IMR-90 (cell line): ENCODE results near the gene SUGCT.

Source experiments
- FOS ChIP-seq: fragments of 150-350 bp; IDR thresholded peaks from 2 replicates; pipeline ENCODE4 v1.6.1; 2016; ENCODE audit warnings: low read depth, low read length
- MAFK ChIP-seq: IDR thresholded peaks from 2 replicates; pipeline ENCODE4 v1.6.1; 2012; ENCODE audit warnings: low read depth, low read length, improper control_type of control experiment
- POLR2A ChIP-seq: IDR thresholded peaks from 2 replicates; pipeline ENCODE4 v1.6.1; 2012; ENCODE audit warnings: mild to moderate bottlenecking, low read depth, low read length
- RFX5 ChIP-seq: IDR thresholded peaks from 2 replicates; pipeline ENCODE4 v1.8.0; 2012; ENCODE audit warnings: low read depth, mild to moderate bottlenecking, low read length, moderate library complexity
- TF ChIP-seq, protein P1 (sequence below): conservative IDR thresholded peaks from 2 replicates; pipeline ENCODE4 v1.5.1; 2012; ENCODE audit warnings: mild to moderate bottlenecking, low read depth, low read length, improper control_type of control experiment
- TF ChIP-seq, protein P2 (sequence below): fragments of 150-350 bp; IDR thresholded peaks from 2 replicates; pipeline ENCODE4 v1.6.1; 2016; ENCODE audit warnings: low read depth, mild to moderate bottlenecking, low read length, moderate library complexity, borderline replicate concordance
- TF ChIP-seq, protein P3 (sequence below): fragments of 150-350 bp; IDR thresholded peaks from 2 replicates; pipeline ENCODE4 v1.6.1; 2017; ENCODE audit warnings: mild to moderate bottlenecking, antibody characterized with exemption, low read length, low read depth

DNA sequence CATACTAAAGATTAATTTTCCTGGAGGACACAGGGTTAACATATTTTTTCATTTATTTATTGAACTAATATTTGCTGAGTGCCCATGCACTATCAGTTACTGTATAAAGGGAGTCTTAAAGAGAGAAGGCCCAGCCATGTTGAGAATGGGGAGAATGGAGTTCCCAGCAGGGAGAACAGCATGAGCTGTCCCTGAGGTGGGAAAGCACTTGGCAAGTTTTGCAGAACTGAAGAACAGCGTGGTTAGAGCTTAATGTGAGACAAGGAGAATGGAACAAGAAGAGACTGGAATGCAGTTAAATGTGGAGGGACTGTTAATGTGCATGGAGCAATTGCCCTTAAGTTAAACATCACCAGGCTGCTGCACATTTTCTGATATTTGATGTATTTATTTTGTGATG, 435.4 kb downstream of the SUGCT start:
- TF ChIP-seq, protein P1, sequence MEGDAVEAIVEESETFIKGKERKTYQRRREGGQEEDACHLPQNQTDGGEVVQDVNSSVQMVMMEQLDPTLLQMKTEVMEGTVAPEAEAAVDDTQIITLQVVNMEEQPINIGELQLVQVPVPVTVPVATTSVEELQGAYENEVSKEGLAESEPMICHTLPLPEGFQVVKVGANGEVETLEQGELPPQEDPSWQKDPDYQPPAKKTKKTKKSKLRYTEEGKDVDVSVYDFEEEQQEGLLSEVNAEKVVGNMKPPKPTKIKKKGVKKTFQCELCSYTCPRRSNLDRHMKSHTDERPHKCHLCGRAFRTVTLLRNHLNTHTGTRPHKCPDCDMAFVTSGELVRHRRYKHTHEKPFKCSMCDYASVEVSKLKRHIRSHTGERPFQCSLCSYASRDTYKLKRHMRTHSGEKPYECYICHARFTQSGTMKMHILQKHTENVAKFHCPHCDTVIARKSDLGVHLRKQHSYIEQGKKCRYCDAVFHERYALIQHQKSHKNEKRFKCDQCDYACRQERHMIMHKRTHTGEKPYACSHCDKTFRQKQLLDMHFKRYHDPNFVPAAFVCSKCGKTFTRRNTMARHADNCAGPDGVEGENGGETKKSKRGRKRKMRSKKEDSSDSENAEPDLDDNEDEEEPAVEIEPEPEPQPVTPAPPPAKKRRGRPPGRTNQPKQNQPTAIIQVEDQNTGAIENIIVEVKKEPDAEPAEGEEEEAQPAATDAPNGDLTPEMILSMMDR = no peak
- TF ChIP-seq RFX5 = no peak
- TF ChIP-seq POLR2A = no peak
- TF ChIP-seq FOS = no peak
- TF ChIP-seq, protein P2, sequence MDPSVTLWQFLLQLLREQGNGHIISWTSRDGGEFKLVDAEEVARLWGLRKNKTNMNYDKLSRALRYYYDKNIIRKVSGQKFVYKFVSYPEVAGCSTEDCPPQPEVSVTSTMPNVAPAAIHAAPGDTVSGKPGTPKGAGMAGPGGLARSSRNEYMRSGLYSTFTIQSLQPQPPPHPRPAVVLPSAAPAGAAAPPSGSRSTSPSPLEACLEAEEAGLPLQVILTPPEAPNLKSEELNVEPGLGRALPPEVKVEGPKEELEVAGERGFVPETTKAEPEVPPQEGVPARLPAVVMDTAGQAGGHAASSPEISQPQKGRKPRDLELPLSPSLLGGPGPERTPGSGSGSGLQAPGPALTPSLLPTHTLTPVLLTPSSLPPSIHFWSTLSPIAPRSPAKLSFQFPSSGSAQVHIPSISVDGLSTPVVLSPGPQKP = no peak
- TF ChIP-seq MAFK = no peak
- TF ChIP-seq, protein P3, sequence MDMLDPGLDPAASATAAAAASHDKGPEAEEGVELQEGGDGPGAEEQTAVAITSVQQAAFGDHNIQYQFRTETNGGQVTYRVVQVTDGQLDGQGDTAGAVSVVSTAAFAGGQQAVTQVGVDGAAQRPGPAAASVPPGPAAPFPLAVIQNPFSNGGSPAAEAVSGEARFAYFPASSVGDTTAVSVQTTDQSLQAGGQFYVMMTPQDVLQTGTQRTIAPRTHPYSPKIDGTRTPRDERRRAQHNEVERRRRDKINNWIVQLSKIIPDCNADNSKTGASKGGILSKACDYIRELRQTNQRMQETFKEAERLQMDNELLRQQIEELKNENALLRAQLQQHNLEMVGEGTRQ = no peak
